HCT116 (cell line): Measurements from ENCODE around the gene ACADS. TPM values are rescaled to one million over a fixed set of nuclear protein-coding genes. Genes with fewer than 3 reads are reported as not detected.
A peak's percentile ranks its signal among the peaks of the same experiment; 100 is the strongest.

Experiments
- ATAC-seq: fragments of 200-7000 bp; cut with Tn5 transposase; 2 replicates; pipeline ENCODE4 v1.9.1; 2020; ENCODE audit warnings: mild to moderate bottlenecking, moderate library complexity
- BruUV-seq: library from RNA; stranded (reverse); fragments of 400-500 nt; replicated peaks from 2 replicates; lab custom pipeline; 2021; lab: Mats Ljungman, UMichigan
- CTCF ChIA-PET: fragments of 300-600 bp; sonication (Branson Sonifier 250); formaldehyde crosslinking; loops from one replicate; lab custom pipeline; 2021; ENCODE audit warnings: antibody characterized with exemption; lab: Charles Lee
- POLR2A ChIA-PET: fragments of 300-600, 350-600 bp; sonication (Branson Sonifier 250); formaldehyde crosslinking; loops from one replicate; lab custom pipeline; 2021; ENCODE audit warnings: antibody characterized with exemption; lab: Charles Lee
- RAD21 ChIA-PET, 2 experiments: fragments of 300-600 bp; sonication (Branson Sonifier 250); formaldehyde crosslinking; loops; one replicate each; lab custom pipeline; 2023; ENCODE audit warnings: low total read pairs in 2 of 2; ENCODE audit not compliant: uncharacterized antibody in 2 of 2, unreplicated experiment in 2 of 2, low non-redundant PET in 1 of 2; lab: Charles Lee
- DNase-seq: peaks from one replicate; pipeline ENCODE4 v3.0.0-alpha.2; 2010; ENCODE audit warnings: low read depth, low spot score
- H2AFZ ChIP-seq: fragments of 200-600 bp; shearing (Covaris generic), sonication (generic); 2 replicates; pipeline ENCODE4 v1.6.1; 2017; ENCODE audit warnings: low read depth, mixed run types, mixed read lengths, antibody characterized with exemption, low read length; ENCODE audit not compliant: poor library complexity, severe bottlenecking
- H3K27ac ChIP-seq: 2 replicates; pipeline ENCODE4 v1.5.1; 2012; ENCODE audit warnings: low read depth, low read length
- H3K27me3 ChIP-seq: fragments of 200-600 bp; sonication (generic); 2 replicates; pipeline ENCODE4 v1.6.1; 2016; ENCODE audit warnings: mixed run types, low read length, mixed read lengths; ENCODE audit not compliant: insufficient read depth
- H3K36me3 ChIP-seq, 2 experiments: fragments of 200-500 bp in 1 of 2; fragments of 200-600 bp in 1 of 2; sonication (Bioruptor generic) in 1 of 2; sonication (generic) in 1 of 2; 2 replicates each; pipeline versions ENCODE4 v1.5.1 to v1.6.1; 2014 to 2016; ENCODE audit warnings: low read length in 2 of 2, inconsistent platforms in 1 of 2, mixed read lengths in 1 of 2, mixed run types in 1 of 2; ENCODE audit not compliant: insufficient read depth in 2 of 2, control insufficient read depth in 1 of 2
- H3K4me1 ChIP-seq, 2 experiments: fragments of 200-600 bp in 1 of 2; sonication (generic) in 1 of 2; 2 replicates each; pipeline versions ENCODE4 v1.5.1 to v1.6.1; 2012 to 2017; ENCODE audit warnings: low read length in 2 of 2, inconsistent platforms in 1 of 2, mild to moderate bottlenecking in 1 of 2, mixed read lengths in 1 of 2, mixed run types in 1 of 2, moderate library complexity in 1 of 2; ENCODE audit not compliant: insufficient read depth in 2 of 2, control insufficient read depth in 1 of 2
- H3K4me2 ChIP-seq: fragments of 200-600 bp; sonication (generic); 2 replicates; pipeline ENCODE4 v1.6.1; 2017; ENCODE audit warnings: mixed run types, low read length, mixed read lengths
- H3K4me3 ChIP-seq, 2 experiments: fragments of 200-600 bp in 1 of 2; sonication (generic) in 1 of 2; replicated peaks in 1 of 2; 2 replicates each; pipeline ENCODE4 v1.5.1; 2011 to 2016; ENCODE audit warnings: low read length in 2 of 2, control low read depth in 1 of 2, low read depth in 1 of 2, mild to moderate bottlenecking in 1 of 2, mixed read lengths in 1 of 2, mixed run types in 1 of 2
- H3K79me2 ChIP-seq: fragments of 200-600 bp; sonication (generic); 2 replicates; pipeline ENCODE4 v1.6.1; 2017; ENCODE audit warnings: mild to moderate bottlenecking, mixed run types, low read length, moderate library complexity, mixed read lengths; ENCODE audit not compliant: insufficient read depth
- H3K9ac ChIP-seq: fragments of 200-600 bp; sonication (generic); 2 replicates; pipeline ENCODE4 v1.6.1; 2016; ENCODE audit warnings: low read length, mixed read lengths
- H3K9me2 ChIP-seq: fragments of 200-600 bp; sonication (generic), shearing (Covaris generic); 2 replicates; pipeline ENCODE4 v1.6.1; 2017; ENCODE audit warnings: mixed run types, mild to moderate bottlenecking, moderate library complexity; ENCODE audit not compliant: insufficient read depth
- H3K9me3 ChIP-seq, 2 experiments: fragments of 200-500 bp in 1 of 2; fragments of 200-600 bp in 1 of 2; sonication (Bioruptor generic) in 1 of 2; sonication (generic) in 1 of 2; 2 replicates each; pipeline ENCODE4 v1.6.1; 2014 to 2017; ENCODE audit warnings: low read length in 2 of 2, mixed read lengths in 2 of 2, inconsistent platforms in 1 of 2, low read depth in 1 of 2, mild to moderate bottlenecking in 1 of 2, mixed run types in 1 of 2, moderate library complexity in 1 of 2; ENCODE audit not compliant: control insufficient read depth in 1 of 2, insufficient read depth in 1 of 2
- H4K20me1 ChIP-seq: fragments of 200-600 bp; sonication (generic), shearing (Covaris generic); 2 replicates; pipeline ENCODE4 v1.6.1; 2017; ENCODE audit warnings: mixed run types, mild to moderate bottlenecking, moderate library complexity; ENCODE audit not compliant: insufficient read depth
- CBX3 ChIP-seq: IDR thresholded peaks from 2 replicates; pipeline ENCODE4 v1.6.1; 2012; ENCODE audit warnings: low read depth
- EGR1 ChIP-seq: IDR thresholded peaks from 2 replicates; pipeline ENCODE4 v1.6.1; 2012; ENCODE audit warnings: low read depth
- EZH2phosphoT487 ChIP-seq: fragments of 200-600 bp; IDR thresholded peaks from 2 replicates; pipeline ENCODE4 v1.6.1; 2018; ENCODE audit warnings: antibody characterized with exemption, borderline replicate concordance
- FOSL1 ChIP-seq: IDR thresholded peaks from 2 replicates; pipeline ENCODE4 v1.6.1; 2012; ENCODE audit warnings: low read depth
- JUND ChIP-seq: IDR thresholded peaks from 2 replicates; pipeline ENCODE4 v1.6.1; 2012
- POLR2AphosphoS5 ChIP-seq: IDR thresholded peaks from 2 replicates; pipeline ENCODE4 v1.6.1; 2011; ENCODE audit warnings: mild to moderate bottlenecking, low read depth, low read length, moderate library complexity
- YY1 ChIP-seq: IDR thresholded peaks from 2 replicates; pipeline ENCODE4 v1.6.1; 2011; ENCODE audit warnings: low read length, low read depth, moderate library complexity, mild to moderate bottlenecking; ENCODE audit not compliant: insufficient replicate concordance; ENCODE audit errors: extremely low read depth
- ZNF274 ChIP-seq: fragments of 200-500 bp; sonication (Bioruptor generic); IDR thresholded peaks from 2 replicates; pipeline ENCODE4 v1.6.1; 2014; ENCODE audit warnings: mild to moderate bottlenecking, low read depth, low read length, inconsistent platforms
- intact Hi-C: fragments of 100-400 bp; cut with micrococcal nuclease; formaldehyde crosslinking; loops from 2 replicates; pipeline ENCODE4 v1.10.0; 2022
- total RNA-seq: library from RNA; stranded (reverse); gene quantifications from one replicate; pipeline ENCODE4 v1.2.1, GENCODE V29; 2021; ENCODE audit not compliant: unreplicated experiment
- TF ChIP-seq, protein P1 (sequence below): IDR thresholded peaks from 2 replicates; pipeline ENCODE4 v1.6.1; 2012; ENCODE audit warnings: low read depth

Gene ACADS
- total RNA-seq, 1 experiment from 2014 or later, result 21.4 TPM

DNA sequence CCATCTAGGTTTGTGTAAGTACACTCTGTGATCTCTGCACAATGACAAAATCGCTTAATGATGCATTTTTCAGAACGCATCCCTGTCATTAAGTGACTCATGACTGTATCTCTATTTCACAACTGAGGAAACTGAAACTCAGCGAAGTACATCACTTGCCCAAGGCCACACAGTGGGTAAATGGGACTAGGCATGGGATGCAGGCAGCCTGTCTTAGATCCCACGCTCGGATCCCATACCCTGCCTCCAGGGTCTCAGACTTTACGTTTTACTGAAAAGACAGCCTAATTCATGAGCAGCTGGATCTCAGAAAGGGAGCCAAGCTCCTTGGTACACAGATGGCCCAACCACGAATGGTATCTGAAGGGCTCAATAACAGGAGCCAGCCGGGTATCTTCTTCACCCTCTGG is 41.1 kb upstream of the ACADS start:
- TF ChIP-seq CBX3 (no peak), YY1 (no peak), POLR2AphosphoS5 (no peak), EGR1 (no peak)
- Histone ChIP-seq H3K9me3 (no peaks in the 10 kb centered on the region), H3K4me3 (no peak overlapping the region), H3K4me1 (peaks cover 17 to 25% of the 10 kb centered on the region in 2 experiments), H3K27me3 (no peaks in the 10 kb centered on the region), H4K20me1 (peaks cover 1% of the 10 kb centered on the region; the same call in 1 of the 2 replicates), H3K9ac (no peak overlapping the region), H3K79me2 (peaks cover 26% of the 10 kb centered on the region), H3K9me2 (no peaks in the 10 kb centered on the region), H3K36me3 (no peaks in the 10 kb centered on the region), H2AFZ (peak overlapping the region; percentile 32), H3K4me2 (no peak overlapping the region), H3K27ac (no peak overlapping the region)
- POLR2A ChIA-PET, result no interaction called here
- DNase-seq, result no peak
- ATAC-seq, result no peak
- CTCF ChIA-PET, result interaction anchor here (1.2 kb wide), 1 partner anchor 35 kb away, joined by 3 read pairs; no protein-coding TSS in a partner anchor
- no TSS peak for BruUV-seq
- intact Hi-C loops, result no loop called here
- RAD21 ChIA-PET, result no interaction called here

DNA sequence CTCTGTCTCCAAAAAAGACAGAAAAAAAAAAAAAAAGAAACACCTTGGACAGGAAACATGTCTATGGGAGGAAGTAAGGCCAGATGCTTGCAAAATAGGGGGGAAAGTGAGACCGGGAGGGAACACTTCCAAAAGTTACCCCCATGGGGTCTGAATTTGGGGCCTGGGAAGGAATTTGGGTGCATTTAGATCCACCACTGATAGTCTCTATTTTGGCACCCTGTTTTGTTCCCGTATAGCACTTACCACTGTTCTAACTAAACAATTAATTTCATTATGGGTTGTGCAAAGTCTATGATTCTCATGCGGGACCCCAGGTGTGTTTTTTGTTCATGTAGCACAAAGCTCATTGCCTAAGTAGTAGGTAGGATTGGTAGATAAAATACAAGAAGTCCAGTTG is 40.1 kb upstream of the ACADS start:
- POLR2A ChIA-PET, result no interaction called here
- ATAC-seq (no peak), DNase-seq (no peak)
- no peaks in the 10 kb centered on the region for H3K36me3 ChIP-seq
- CTCF ChIA-PET, result no interaction called here
- TF ChIP-seq, protein P1, sequence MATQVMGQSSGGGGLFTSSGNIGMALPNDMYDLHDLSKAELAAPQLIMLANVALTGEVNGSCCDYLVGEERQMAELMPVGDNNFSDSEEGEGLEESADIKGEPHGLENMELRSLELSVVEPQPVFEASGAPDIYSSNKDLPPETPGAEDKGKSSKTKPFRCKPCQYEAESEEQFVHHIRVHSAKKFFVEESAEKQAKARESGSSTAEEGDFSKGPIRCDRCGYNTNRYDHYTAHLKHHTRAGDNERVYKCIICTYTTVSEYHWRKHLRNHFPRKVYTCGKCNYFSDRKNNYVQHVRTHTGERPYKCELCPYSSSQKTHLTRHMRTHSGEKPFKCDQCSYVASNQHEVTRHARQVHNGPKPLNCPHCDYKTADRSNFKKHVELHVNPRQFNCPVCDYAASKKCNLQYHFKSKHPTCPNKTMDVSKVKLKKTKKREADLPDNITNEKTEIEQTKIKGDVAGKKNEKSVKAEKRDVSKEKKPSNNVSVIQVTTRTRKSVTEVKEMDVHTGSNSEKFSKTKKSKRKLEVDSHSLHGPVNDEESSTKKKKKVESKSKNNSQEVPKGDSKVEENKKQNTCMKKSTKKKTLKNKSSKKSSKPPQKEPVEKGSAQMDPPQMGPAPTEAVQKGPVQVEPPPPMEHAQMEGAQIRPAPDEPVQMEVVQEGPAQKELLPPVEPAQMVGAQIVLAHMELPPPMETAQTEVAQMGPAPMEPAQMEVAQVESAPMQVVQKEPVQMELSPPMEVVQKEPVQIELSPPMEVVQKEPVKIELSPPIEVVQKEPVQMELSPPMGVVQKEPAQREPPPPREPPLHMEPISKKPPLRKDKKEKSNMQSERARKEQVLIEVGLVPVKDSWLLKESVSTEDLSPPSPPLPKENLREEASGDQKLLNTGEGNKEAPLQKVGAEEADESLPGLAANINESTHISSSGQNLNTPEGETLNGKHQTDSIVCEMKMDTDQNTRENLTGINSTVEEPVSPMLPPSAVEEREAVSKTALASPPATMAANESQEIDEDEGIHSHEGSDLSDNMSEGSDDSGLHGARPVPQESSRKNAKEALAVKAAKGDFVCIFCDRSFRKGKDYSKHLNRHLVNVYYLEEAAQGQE, result no peak
- TF ChIP-seq POLR2AphosphoS5 (no peak), EZH2phosphoT487 (no peak), ZNF274 (no peak), JUND (no peak), FOSL1 (no peak)
- intact Hi-C loops, result no loop called here
- no peaks in the 10 kb centered on the region for H3K9me3 ChIP-seq
- H3K4me2 ChIP-seq, result peak overlapping the region; percentile 94
- H3K79me2 ChIP-seq, result peaks cover 36% of the 10 kb centered on the region
- peak overlapping the region; percentile 86; the same call in 1 of the 2 replicates for H3K27ac ChIP-seq
- BruUV-seq, result no TSS peak
- RAD21 ChIA-PET, result no interaction called here
- no peaks in the 10 kb centered on the region for H3K27me3 ChIP-seq
- H2AFZ ChIP-seq, result no peak overlapping the region
- peaks cover 22 to 26% of the 10 kb centered on the region in 2 experiments for H3K4me1 ChIP-seq
- peak overlapping the region; percentile 97 for H3K9ac ChIP-seq
- peak overlapping the region; percentile 84 to 92; a peak in 3 of 4 replicates for H3K4me3 ChIP-seq
- H3K9me2 ChIP-seq, result no peaks in the 10 kb centered on the region
- peaks cover 4% of the 10 kb centered on the region; the same call in 1 of the 2 replicates for H4K20me1 ChIP-seq
